Vagina (tissue), 2 donors: ENCODE measurements around the gene ACSM5.

Experiments used
- POLR2A ChIP-seq, 2 donors: fragments of 450-650 bp; IDR thresholded peaks; one replicate each; pipeline ENCODE4 v1.6.1; 2017; ENCODE audit warnings: antibody characterized with exemption in 2 of 2, mild to moderate bottlenecking in 2 of 2, moderate library complexity in 2 of 2
- POLR2AphosphoS5 ChIP-seq, 2 donors: sonication (generic); formaldehyde crosslinking; IDR thresholded peaks; one replicate each; pipeline ENCODE4 v1.9.0; 2017; ENCODE audit warnings: antibody characterized with exemption in 2 of 2, mild to moderate bottlenecking in 2 of 2, low read depth in 1 of 2; ENCODE audit not compliant: insufficient read depth in 1 of 2
- TF ChIP-seq, protein P1 (sequence below), 3 experiments: fragments of 450-650 bp in 2 of 3; fragments of 200-600 bp in 1 of 3; sonication (generic) in 1 of 3; IDR thresholded peaks; one replicate each; pipeline ENCODE4 v1.5.1; 2017 to 2019; ENCODE audit warnings: antibody characterized with exemption in 3 of 3, mild to moderate bottlenecking in 2 of 3, moderate library complexity in 2 of 3

DNA sequence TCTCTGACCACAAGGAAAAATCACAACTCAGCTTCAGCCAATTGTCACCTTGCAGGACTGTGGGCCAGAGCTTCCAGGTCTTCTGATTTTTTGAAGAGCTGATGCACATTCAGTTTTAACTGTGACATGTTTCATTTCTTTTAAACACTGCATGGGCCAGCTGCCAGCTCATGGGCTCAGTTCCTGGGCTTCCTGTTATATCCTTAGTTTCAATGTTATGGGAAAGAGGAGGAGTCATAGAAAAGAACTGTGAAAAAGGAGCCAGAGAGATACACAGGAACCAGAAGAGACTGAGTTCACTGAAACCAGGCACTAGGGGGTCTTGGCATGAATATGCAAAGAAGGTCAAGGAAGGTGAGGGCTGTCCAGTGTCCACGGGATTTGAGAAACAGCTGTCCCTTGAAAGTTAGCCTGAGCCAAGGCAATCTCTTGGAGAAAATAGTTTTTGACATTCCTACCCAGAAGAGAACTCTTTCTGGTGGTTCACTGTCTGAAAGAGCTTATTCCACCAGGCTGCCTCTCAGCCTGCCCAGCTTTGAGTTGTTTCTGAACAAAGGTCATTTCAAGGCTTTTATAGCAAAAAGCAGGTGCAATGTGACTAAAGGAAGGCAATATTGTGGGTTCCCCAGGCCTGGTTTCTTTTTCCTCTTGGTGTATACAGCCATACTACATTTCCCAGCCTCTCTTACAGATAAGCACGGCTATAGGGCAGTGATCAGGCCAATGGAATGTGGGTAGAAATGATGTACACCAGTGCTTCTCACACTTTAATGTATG, 15.3 kb upstream of the ACSM5 start:
- TF ChIP-seq, protein P1, sequence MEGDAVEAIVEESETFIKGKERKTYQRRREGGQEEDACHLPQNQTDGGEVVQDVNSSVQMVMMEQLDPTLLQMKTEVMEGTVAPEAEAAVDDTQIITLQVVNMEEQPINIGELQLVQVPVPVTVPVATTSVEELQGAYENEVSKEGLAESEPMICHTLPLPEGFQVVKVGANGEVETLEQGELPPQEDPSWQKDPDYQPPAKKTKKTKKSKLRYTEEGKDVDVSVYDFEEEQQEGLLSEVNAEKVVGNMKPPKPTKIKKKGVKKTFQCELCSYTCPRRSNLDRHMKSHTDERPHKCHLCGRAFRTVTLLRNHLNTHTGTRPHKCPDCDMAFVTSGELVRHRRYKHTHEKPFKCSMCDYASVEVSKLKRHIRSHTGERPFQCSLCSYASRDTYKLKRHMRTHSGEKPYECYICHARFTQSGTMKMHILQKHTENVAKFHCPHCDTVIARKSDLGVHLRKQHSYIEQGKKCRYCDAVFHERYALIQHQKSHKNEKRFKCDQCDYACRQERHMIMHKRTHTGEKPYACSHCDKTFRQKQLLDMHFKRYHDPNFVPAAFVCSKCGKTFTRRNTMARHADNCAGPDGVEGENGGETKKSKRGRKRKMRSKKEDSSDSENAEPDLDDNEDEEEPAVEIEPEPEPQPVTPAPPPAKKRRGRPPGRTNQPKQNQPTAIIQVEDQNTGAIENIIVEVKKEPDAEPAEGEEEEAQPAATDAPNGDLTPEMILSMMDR (IDR thresholded peaks at IDR 0.05) = no peak
- no peak for TF ChIP-seq POLR2A (IDR thresholded peaks at IDR 0.05)
- TF ChIP-seq POLR2AphosphoS5 (IDR thresholded peaks at IDR 0.05; ENCODE audit: insufficient read depth in 1 of 2, low read depth in 1 of 2) = no peak
